ENCODE results near the gene IQCN. TPM values are rescaled to one million over a fixed set of nuclear protein-coding genes. Genes with fewer than 3 reads are reported as not detected.

The IQCN gene
- total RNA-seq, 4 donors from 2014 or later: 0.97 to 5.9 (median 3.1) TPM

GRCh38 chr19:18262144-18262543, 12.1 kb downstream of the IQCN start:
- DNase-seq (ENCODE audit: low spot score in 2 of 2): no peak
- TF ChIP-seq CTCF (IDR thresholded peaks at IDR 0.05) (no peak), POLR2A (IDR thresholded peaks at IDR 0.05) (no peak)
- intact Hi-C loops (cut with DNase I; ENCODE audit: low total_unique reads): no loop called here
- H3K4me3 ChIP-seq (ENCODE audit: low read depth, poor library complexity, severe bottlenecking): no peak overlapping the region

DNA sequence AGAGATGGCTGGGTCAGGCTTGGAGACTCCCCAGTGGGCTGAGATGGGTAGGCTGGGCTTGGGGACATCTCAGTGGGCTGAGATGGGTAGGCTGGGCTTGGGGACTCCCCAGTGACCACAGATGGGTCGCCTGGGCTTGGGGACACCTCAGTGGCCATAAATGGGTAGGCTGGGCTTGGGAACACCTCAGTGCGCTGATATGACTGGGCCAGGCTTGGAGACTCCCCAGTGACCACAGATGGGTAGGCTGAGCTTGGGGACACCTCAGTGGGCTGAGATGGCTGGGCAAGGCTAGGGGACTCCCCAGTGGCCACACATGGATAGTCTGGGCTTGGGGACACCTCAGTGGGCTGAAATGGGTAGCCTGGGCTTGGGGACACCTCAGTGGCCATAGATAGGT, 12.8 kb downstream of the IQCN start:
- no peak for DNase-seq (ENCODE audit: low spot score in 2 of 2)
- intact Hi-C loops (cut with DNase I; ENCODE audit: low total_unique reads): no loop called here
- WGBS, 2 donors: 92 to 100% methylated on average over 1 to 2 of the region's 2 CpGs
- no peak overlapping the region for H3K4me3 ChIP-seq (ENCODE audit: low read depth, poor library complexity, severe bottlenecking)
- TF ChIP-seq POLR2A (IDR thresholded peaks at IDR 0.05) (no peak), CTCF (IDR thresholded peaks at IDR 0.05) (no peak)

GRCh38 chr19:18259893-18260292, 14.4 kb downstream of the IQCN start:
- 81 to 90% methylated on average over 4 of the region's 4 CpGs for WGBS, 2 donors
- H3K4me3 ChIP-seq (ENCODE audit: low read depth, poor library complexity, severe bottlenecking): no peak overlapping the region
- DNase-seq (ENCODE audit: low spot score in 2 of 2): no peak
- TF ChIP-seq POLR2A (IDR thresholded peaks at IDR 0.05) (no peak), CTCF (IDR thresholded peaks at IDR 0.05) (no peak)
- intact Hi-C loops (cut with DNase I; ENCODE audit: low total_unique reads): no loop called here

DNA sequence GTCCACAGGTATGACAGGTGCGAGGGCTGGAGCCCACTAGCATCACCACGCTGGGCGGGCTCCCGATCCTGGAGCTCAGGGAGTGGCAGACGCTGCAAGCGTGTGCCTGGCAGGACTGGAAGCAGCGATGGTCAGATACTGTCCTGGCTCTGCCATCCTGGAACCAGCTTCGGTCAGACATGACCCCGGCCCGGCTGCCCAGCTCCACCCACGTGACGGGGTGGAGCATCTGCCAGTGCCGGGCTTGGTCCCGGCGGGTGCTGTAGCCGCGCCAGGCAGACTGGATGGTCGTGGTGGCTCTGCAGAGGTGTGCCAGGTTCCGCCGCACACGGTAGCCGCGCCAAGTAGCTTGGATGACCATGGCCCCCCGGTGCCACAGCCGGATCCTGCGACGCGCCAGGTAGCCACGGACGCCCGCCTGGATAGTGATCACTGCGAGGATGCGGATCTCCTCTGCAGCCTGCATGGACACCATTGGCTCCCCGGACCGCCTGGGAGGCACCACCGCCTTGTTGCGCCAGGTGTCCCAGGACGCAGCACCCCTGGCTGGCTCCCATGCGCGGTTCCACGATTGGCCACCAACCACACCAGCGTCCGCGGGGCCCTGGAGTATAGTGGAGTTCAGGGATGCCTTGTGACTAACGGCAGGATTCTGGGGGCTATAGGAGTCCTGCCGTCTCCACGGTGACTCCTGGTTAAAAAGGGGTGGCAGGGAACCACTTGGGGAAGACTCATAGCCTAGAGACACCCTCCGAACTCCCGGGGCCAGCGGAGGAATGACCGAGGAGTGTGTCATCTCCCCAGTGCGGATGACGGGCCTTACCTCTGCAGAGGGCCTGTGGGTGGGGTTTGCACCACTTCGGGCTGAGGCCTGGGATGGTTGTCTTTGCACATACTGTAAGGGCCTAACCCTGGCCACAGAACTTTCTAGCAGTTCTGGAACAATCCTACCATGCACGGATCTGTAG, 16.5 kb downstream of the IQCN start:
- no peak overlapping the region for H3K4me3 ChIP-seq (ENCODE audit: low read depth, poor library complexity, severe bottlenecking)
- 85 to 90% methylated on average over 52 to 53 of the region's 55 CpGs for WGBS, 2 donors
- TF ChIP-seq POLR2A (IDR thresholded peaks at IDR 0.05): no peak
- TF ChIP-seq CTCF (IDR thresholded peaks at IDR 0.05): no peak
- intact Hi-C loops (cut with DNase I; ENCODE audit: low total_unique reads): no loop called here
- no peak for DNase-seq (ENCODE audit: low spot score in 2 of 2)

DNA sequence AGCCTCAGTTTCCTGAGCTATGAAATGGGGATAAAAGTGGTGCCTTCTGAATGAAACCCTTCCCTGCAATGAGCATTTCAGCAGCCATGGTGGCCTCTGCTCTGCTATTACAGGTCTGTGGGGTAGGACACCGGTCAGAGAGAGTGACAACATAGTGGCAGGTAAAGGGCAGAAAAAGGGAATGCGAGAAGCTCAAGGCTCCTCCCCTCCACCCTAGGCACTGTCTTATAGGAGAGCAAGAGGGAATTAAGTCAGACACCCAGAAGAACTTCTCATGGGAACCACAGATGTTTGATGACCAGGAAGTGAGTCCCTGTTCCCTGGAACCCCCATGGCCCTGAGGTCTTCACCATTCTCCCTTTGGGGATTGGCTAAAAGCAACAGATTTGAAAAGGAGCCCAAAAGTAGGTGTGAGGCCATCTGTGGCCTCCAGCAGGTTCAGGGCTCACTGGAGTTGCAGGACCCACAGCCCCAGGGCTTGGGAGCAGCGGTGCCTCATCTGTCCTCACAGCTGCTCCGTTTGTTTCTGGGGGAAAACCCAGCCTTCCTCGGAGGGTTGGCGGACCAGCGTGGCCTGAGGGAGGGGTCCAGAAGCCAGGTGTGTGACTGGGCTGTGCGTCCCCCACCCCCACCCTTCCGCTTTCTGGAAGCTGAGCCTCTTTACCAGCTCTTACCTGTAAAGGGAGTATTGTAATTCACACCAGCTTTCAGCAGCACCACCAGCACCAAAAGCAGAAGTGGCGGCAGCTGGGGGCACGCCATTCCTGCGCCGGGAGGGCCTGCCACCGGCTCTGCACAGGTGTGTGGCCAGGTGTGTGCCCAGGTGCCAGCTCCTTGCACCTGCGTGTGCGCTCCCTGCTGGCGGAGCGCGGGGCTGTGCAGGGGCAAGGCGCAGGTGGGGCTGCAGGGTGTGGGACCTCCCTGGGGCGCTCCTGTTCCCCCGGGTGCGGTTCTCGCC, 19.4 kb downstream of the IQCN start:
- no peak overlapping the region for H3K4me3 ChIP-seq (ENCODE audit: low read depth, poor library complexity, severe bottlenecking)
- TF ChIP-seq CTCF (IDR thresholded peaks at IDR 0.05): no peak
- no peak for TF ChIP-seq POLR2A (IDR thresholded peaks at IDR 0.05)
- intact Hi-C loops (cut with DNase I; ENCODE audit: low total_unique reads): loop anchor here (5.0 kb wide), 1 partner anchor 43 kb away; no protein-coding TSS in a partner anchor
- no peak for DNase-seq (ENCODE audit: low spot score in 2 of 2)
- WGBS, 2 donors: 13 to 21% methylated on average over 12 to 24 of the region's 24 CpGs

Measured in lower leg skin (tissue), 4 donors.